Measurements from ENCODE around the gene CARD8.
"Not testable (repeated sequence)": the region's sequence is repeated elsewhere in the genome, so short reads cannot be mapped to it uniquely, and the experiment has no call there.

Gene CARD8

DNA sequence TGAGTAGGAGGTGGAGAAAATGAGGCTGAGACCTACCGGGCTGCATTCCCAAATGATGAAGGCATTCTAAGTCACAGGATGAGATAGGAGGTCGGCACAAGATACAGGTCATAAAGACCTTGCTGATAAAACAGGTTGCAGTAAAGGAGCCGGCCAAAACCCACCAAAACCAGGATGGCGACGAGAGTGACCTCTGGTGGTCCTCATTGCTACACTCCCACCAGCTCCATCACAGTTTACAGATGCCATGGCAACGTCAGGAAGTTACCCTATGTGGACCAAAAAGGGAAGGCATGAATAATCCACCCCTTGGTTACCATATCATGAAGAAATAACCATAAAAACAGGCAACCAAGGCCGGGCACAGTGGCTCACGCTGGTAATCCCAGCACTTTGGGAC lies 9.6 kb upstream of the CARD8 start:
- DNase-seq, ATAC-seq: not testable (repeated sequence)

DNA sequence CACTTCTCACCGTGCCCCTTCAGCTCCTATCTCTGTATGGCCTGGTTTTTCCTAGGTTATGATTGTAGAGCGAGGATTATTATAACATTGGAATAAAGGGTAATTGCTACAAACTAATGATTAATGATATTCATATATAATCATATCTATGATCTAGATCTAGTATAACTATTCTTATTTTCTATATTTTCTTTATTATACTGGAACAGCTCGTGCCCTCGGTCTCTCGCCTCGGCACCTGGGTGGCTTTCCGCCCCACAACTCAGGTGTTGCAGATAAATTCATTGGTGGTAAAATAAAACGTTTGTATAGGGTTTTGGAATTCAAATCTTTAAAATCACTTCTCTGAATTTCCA lies 4.6 kb upstream of the CARD8 start:
- not testable (repeated sequence) for DNase-seq, ATAC-seq

- DNase-seq, ATAC-seq: not testable (repeated sequence)
Measured at GRCh38 chr19:48258992-48259391, 3.3 kb upstream of the CARD8 start.

DNA sequence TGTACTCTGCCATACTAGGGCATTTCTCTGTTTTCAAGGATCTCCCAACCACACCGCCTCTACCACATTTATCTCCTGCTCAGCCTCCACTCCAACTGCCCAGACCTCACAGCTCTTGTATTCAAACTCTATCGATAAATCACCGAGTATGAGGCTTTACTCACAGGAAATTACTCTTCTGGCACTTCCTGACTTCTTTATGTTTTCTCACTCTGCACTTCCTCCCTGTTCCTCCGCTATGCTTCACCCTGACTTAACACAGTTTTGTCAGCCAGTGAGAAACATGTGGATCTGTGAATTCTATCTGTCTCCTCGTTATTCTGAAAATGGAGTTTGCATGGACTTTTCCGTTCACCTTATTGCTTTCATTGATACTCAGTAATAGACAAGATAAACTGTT lies 2.6 kb upstream of the CARD8 start:
- peak; percentile 10 for ATAC-seq
- no peak for DNase-seq

GRCh38 chr19:48254529-48254970 lies 1.2 kb downstream of the CARD8 start:
- DNase-seq (no peak), ATAC-seq (no peak)

DNA sequence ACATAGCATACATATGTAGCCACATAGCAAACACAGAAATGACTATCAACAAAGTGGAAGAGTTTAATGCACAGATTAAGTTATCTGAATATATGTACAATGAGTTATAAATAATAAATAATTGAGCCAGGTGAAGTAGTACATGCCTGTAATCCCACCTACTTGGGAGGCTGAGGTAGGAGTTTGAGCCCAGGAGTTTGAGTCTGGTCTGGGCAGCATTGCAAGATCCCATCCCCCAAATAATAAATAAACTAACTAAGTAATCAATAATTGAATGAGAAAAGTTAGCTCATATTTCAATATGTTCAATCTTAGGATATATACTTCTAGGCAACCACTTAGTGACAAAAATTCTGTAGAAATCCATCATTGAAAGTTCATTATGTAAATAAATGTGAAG lies 1.7 kb downstream of the CARD8 start:
- DNase-seq (no peak), ATAC-seq (no peak)

- DNase-seq, result no peak
- ATAC-seq, result no peak
Measured at GRCh38 chr19:48252609-48253008, 3.1 kb downstream of the CARD8 start.

- ATAC-seq, result no peak
- no peak for DNase-seq
Measured at GRCh38 chr19:48250290-48251025, 5.3 kb downstream of the CARD8 start.

DNA sequence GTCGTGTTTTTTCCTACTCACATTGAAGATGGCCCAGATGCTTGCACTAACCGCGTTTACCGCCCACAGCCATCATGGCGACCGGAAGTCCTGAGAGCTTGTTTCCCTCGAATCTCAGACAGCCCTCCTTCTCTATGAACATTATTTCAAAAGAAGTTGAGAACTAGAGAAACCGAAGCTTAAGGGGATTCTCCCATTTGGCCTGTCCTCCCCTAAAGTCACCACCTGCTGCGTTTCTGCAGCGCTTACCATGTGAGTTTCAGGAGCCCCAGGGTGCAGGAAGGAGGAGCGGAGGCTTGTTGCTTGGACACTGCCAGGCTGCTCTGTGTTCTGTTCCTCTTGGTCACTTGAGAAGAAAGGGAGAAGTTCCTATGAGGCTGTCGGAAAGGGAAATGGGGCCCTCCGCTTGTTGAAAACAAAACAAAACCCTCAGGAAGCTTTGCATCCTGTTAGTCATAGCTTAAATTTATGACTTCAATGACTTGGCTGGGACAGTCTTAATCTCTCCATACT lies 6.2 kb downstream of the CARD8 start:
- DNase-seq, result peak; percentile 79
- ATAC-seq, result peak; percentile 90

DNA sequence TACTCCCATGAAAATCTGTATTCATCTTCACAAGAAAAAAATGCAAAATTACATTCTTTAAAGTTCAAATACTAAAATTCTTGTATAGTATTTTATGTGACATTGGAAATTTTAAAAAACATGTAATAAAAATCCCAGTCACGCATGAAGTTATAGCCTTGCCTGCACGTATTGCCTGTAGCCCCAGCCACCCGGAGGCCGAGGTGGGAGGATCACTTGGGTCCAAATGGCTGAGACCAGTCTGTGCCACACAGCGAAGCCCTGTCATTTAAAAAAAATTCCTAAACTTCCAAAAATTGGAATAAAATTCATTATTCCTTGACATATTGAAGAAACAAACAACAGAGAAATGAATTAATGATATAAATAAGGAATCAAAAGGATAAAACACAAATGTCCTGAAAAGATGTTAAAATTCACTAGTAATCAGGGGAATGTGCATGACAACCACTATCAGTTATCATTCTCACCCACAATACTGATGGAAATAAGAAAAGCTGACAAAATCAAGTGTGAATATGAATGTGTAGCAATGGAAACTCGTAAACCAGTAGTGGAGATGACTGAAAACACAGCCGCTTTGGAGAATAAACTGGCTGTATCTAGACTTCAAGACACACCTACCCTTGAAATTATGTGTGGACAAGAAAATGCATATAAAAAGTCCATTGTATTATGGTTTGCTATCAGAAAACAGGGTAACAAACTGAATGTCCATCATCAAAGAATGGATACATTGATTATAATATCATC lies 7.5 kb downstream of the CARD8 start:
- DNase-seq (no peak), ATAC-seq (peak; percentile 33)

- ATAC-seq, result no peak
- DNase-seq, result no peak
Measured at GRCh38 chr19:48247212-48247611, 8.5 kb downstream of the CARD8 start.

- DNase-seq (no peak), ATAC-seq (no peak)
Measured at GRCh38 chr19:48246101-48246500, 9.6 kb downstream of the CARD8 start.

- ATAC-seq, result peak; percentile 86
- DNase-seq, result peak; percentile 34
Measured at GRCh38 chr19:48244281-48244680, 11.4 kb downstream of the CARD8 start.

DNA sequence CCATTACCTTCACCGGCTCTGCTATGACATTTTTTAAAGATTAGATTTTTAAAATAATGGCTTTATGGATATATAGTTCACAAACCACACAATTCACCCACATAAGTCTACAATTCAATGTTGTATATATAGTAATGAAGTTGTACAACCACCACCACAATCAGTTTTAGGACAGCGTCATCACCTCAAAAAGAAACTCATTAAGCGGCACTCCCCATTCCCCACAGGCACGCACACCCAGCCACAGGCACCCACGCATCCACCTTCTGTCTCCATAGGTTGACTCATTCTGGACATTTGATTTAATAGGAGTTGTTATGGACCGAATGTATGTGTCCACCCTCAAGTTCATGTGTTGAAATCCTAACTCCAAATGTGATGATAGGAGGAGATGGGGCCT lies 13.9 kb downstream of the CARD8 start:
- not testable (repeated sequence) for ATAC-seq

GRCh38 chr19:48239582-48240141 lies 16.1 kb downstream of the CARD8 start:
- DNase-seq (no peak), ATAC-seq (no peak)

More for the DNA sequence above, 13.9 kb downstream of the CARD8 start:
- DNase-seq, result not testable (repeated sequence)

GRCh38 chr19:48239120-48239519 lies 16.6 kb downstream of the CARD8 start:
- DNase-seq, result no peak

GRCh38 chr19:48237057-48237456 lies 18.7 kb downstream of the CARD8 start:
- ATAC-seq, result no peak
- no peak for DNase-seq

More at GRCh38 chr19:48239120-48239519, 16.6 kb downstream of the CARD8 start:
- no peak for ATAC-seq

DNA sequence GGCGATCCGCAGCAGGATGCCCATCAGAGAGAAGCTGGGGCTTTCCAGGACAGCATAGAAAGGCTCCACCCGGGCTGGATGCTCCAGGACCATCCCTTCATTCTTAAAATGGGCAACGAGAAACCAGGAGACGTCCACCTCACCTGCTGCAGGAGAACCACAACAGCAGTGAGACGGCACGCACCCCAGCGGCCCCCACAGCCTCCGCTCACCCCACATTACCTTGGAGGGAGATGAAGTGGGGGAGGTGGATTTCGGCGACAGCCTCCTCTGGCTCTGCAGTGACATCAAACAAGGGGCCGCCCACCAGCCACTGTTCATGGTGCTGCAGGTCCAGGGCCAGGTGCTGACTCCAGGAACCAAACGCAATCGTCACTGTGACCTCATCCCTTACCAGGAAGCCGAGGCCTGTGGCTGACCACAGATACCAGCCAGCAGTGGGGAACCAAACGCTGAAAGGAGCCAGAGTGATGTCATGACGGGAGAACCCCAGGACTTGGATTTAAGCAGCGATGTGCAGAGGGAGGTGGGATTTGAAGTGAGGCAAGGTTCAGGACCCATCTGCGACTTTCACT lies 25.1 kb downstream of the CARD8 start:
- no peak for ATAC-seq
- DNase-seq, result peak; percentile 31

GRCh38 chr19:48221628-48222027 lies 34.1 kb downstream of the CARD8 start:
- ATAC-seq (no peak), DNase-seq (no peak)

DNA sequence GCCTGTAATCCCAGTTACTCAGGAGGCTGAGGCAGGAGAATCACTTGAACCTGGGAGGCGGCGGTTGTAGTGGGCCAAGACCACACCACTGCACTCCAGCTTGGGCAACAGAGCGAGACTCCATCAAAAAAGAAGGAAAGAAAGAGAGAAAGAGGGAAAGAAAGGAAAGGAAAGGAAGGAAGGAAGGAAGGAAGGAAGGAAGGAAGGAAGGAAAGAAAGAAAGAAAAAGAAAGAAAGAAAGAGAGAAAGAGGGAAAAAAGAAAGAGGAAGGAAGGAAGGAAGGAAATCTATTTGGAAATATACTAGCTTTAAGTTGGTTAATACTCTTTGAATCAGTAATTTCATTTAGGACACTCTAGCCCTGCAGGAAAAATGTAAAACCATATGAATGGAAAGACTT lies 34.9 kb downstream of the CARD8 start:
- DNase-seq, ATAC-seq: not testable (repeated sequence)

- DNase-seq, result no peak
- ATAC-seq, result no peak
Measured at GRCh38 chr19:48218997-48219396, 36.7 kb downstream of the CARD8 start.

DNA sequence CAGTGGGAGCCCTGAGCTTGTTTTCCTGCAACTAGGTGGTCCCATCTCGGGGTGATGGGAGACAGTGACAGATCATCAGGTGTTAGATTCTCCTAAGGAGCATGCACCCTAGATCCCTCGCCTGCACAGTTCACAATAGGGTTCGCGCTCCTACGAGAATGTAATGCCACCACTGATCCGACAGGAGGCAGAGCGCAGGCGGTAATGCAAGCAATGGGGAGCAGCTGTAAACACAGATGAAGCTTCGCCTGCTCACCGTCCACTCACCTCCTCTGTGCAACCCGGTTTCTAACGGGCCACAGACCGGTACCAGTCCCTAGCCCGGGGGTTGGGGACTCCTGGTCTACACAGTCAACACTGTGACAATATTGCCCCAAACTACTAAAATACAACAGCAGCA lies 38.8 kb downstream of the CARD8 start:
- no peak for ATAC-seq
- no peak for DNase-seq

DNA sequence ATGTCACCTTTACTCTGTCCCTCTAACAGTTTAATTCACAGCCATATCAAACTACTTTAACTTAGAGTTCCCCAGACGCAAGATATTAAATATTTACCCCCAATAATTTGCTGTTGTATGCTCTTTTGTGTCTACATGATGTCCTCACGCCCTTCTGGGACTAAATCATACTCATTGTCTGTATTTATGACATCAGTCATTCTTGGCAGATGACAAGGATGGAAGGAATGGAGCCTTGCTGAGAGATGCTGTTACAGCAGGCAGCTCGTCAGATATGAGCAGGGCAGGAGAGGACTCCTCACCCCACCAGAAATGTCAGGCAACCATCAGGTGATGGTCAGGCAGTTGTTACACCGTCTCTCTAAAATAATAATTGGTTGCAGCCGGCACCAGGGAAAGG lies 41.8 kb downstream of the CARD8 start:
- DNase-seq (no peak), ATAC-seq (no peak)
